ENCODE measurements around the gene FAM3A. TPM values are rescaled to one million over a fixed set of nuclear protein-coding genes. Genes with fewer than 3 reads are reported as not detected.

FAM3A gene
- total and polyA plus RNA-seq, 8 donors, result 27.1 to 45.3 (median 34.8) TPM

- TF ChIP-seq CTCF (IDR thresholded peaks at IDR 0.05), result no peak
- Histone ChIP-seq H3K36me3 (peaks cover 0 to 29% of the 10 kb centered on the region in 2 donors), H3K4me1 (no peaks in the 10 kb centered on the region), H3K27ac (no peak overlapping the region), H3K27me3 (no peaks in the 10 kb centered on the region), H3K4me3 (no peak overlapping the region), H3K9me3 (no peaks in the 10 kb centered on the region)
- ATAC-seq (no peak), DNase-seq (no peak)
- intact Hi-C loops (cut with DNase I), result no loop called here
These were observed 7.7 kb downstream of the FAM3A start for GRCh38 chrX:154508384-154508745.

DNA sequence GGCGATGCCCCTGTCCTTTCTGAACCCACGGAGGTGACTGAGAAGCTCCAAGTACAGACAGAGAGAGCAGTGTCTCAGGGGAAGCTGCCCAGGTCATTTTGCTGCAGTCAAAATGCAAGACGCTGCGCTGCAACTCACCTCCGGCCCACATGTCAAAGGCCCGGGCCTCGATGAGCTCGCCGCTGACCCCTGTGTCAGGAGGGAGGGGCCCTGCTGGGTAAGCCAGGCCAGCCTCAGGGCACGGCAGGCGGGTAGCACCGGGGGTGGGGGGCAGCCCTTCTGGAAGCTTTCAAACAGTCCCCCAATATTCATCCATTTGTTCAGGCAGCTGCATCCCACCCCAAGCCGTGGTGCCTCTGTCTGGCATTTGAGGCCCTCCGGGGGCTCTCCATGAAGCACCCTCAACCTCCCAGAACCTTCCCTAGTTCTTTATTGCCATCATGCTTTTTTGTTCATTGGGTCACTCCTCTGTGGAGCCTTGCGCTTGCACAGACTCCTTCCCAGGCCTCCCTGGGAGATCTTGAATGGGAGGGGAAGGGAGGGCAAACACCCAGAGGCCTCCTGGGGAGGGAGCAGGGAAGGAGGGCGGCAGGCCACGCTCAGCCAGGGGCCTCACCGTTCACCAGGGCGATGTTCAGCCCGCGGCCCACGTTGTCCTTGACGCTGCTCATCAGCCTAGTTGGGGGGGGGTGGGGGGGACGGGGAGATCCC lies 8.2 kb downstream of the FAM3A start:
- no peak for ATAC-seq
- intact Hi-C loops (cut with DNase I), result no loop called here

GRCh38 chrX:154506483-154507332 lies 9.3 kb downstream of the FAM3A start:
- no peak for TF ChIP-seq CTCF (IDR thresholded peaks at IDR 0.05)
- no peak for DNase-seq
- H3K4me3 ChIP-seq, result no peak overlapping the region
- intact Hi-C loops (cut with DNase I), result no loop called here
- no peaks in the 10 kb centered on the region for H3K9me3 ChIP-seq
- H3K27me3 ChIP-seq, result no peaks in the 10 kb centered on the region
- H3K27ac ChIP-seq, result no peak overlapping the region
- no peak for ATAC-seq
- peaks cover 0 to 29% of the 10 kb centered on the region in 2 donors for H3K36me3 ChIP-seq
- H3K4me1 ChIP-seq, result no peaks in the 10 kb centered on the region

More for the DNA sequence above, 8.2 kb downstream of the FAM3A start:
- no peaks in the 10 kb centered on the region for H3K4me1 ChIP-seq
- no peak for TF ChIP-seq CTCF (IDR thresholded peaks at IDR 0.05)
- H3K9me3 ChIP-seq, result no peaks in the 10 kb centered on the region
- no peak overlapping the region for H3K4me3 ChIP-seq
- no peaks in the 10 kb centered on the region for H3K27me3 ChIP-seq
- H3K27ac ChIP-seq, result no peak overlapping the region
- H3K36me3 ChIP-seq, result peaks cover 0 to 29% of the 10 kb centered on the region in 2 donors
- no peak for DNase-seq

DNA sequence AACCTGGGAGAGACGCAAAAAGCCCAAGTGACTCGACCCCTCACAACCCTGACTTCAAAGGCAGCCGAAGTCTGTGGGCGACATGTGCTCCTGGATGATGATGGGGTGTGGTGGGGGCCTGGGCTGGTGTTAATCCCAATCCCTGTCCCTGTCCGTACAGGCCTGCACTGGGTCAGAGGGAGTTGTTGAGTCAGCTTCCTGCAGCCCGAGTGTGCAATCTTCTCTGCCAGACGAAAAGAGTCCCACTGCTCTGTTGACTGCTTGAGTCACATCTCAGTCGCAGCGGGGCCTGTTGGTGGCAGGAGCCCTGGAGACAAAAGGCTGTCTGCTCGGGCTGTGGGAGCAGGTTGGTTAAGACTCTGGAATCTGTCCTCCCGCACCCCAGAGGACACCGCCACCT lies 10.3 kb downstream of the FAM3A start:
- peak; percentile 30 for ATAC-seq
- H3K27ac ChIP-seq, result no peak overlapping the region

More for the DNA sequence above, 10.3 kb downstream of the FAM3A start:
- H3K36me3 ChIP-seq, result peaks cover 0 to 29% of the 10 kb centered on the region in 2 donors
- TF ChIP-seq CTCF (IDR thresholded peaks at IDR 0.05), result no peak
- intact Hi-C loops (cut with DNase I), result no loop called here
- H3K4me1 ChIP-seq, result no peaks in the 10 kb centered on the region
- H3K9me3 ChIP-seq, result no peaks in the 10 kb centered on the region
- no peak for DNase-seq
- no peak overlapping the region for H3K4me3 ChIP-seq
- no peaks in the 10 kb centered on the region for H3K27me3 ChIP-seq
